Measurements from ENCODE around the gene NSUN2. TPM values are rescaled to one million over a fixed set of nuclear protein-coding genes. Genes with fewer than 3 reads are reported as not detected.

The NSUN2 gene
- total and polyA plus RNA-seq, 2 of the 4 experiments (the other 2 are of a cell fraction) = 51.1 to 61.1 TPM

DNA sequence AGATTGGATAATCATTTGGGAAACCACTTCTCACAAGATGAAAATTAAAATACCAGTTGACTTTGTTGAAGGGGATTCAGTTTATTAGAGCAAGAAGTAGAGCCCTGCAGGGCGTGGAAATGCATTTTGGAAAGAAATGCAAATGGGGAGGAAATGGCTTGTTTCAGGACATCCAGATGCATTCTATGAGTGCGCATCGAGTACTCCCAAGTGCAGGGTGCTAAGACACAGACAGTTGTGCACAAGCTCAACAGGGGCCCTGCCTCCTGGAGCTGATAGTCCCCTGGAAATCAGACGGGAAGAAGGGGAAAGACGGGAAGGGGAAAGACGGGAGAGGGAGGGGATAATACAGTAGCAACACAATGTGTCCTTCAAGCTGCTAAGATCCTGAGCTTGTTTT is 64.0 kb downstream of the NSUN2 start:
- no TSS peak for BruUV-seq (replicated peaks)
- Histone ChIP-seq H2AK5ac (ENCODE audit: low read depth, low read length) (no peak overlapping the region), H3K4me2 (ENCODE audit: low read depth, low read length) (no peak overlapping the region), H4K91ac (ENCODE audit: insufficient read depth, low read depth, low read length) (no peak overlapping the region), H3K79me1 (ENCODE audit: low read depth in 1 of 2, low read length in 2 of 2) (no peaks in the 10 kb centered on the region), H3K14ac (replicated peaks; ENCODE audit: low read depth, low read length) (no peak overlapping the region), H2BK5ac (ENCODE audit: low read depth, low read length, poor library complexity, severe bottlenecking) (no peak overlapping the region), H3K27me3 (ENCODE audit: control insufficient read depth, insufficient read depth, low read length) (no peaks in the 10 kb centered on the region; the same call in 1 of the 2 replicates), H3K9me1 (ENCODE audit: insufficient read depth, low read length) (no peaks in the 10 kb centered on the region), H3K9me3 (ENCODE audit: control insufficient read depth, insufficient read depth, low read length) (no peaks in the 10 kb centered on the region), H2BK20ac (ENCODE audit: low read depth, low read length) (no peak overlapping the region), H4K8ac (ENCODE audit: low read depth in 2 of 2, low read length in 2 of 2) (no peak overlapping the region), H2AFZ (replicated peaks; ENCODE audit: low read length, poor library complexity) (no peak overlapping the region), H2BK120ac (ENCODE audit: low read depth, low read length) (no peak overlapping the region), H2BK15ac (ENCODE audit: low read depth, low read length) (no peak overlapping the region), H3K23ac (ENCODE audit: low read depth, low read length) (no peak overlapping the region), H3K56ac (ENCODE audit: extremely low read depth, insufficient read depth, low read length) (no peak overlapping the region), H3K4ac (ENCODE audit: low read depth, low read length) (no peak overlapping the region), H3K36me3 (ENCODE audit: control insufficient read depth, insufficient read depth, low read length) (no peaks in the 10 kb centered on the region), H3K9ac (ENCODE audit: low read depth, low read length) (no peak overlapping the region), H4K20me1 (ENCODE audit: insufficient read depth, low read length) (no peaks in the 10 kb centered on the region), H2AK9ac (replicated peaks; ENCODE audit: low read depth, low read length, poor library complexity) (no peak overlapping the region), H3K27ac (ENCODE audit: insufficient read depth, low read length) (no peak overlapping the region), H4K5ac (ENCODE audit: low read depth, low read length) (no peak overlapping the region), H3K18ac (ENCODE audit: low read depth, low read length) (no peak overlapping the region), H3K4me1 (ENCODE audit: control insufficient read depth, insufficient read depth, low read length) (no peaks in the 10 kb centered on the region), H3K4me3 (ENCODE audit: insufficient read depth, low read depth, low read length) (no peak overlapping the region)
- in situ Hi-C loops (cut with MboI; ENCODE audit: low sequenced_read_pairs) (no loop called here), intact Hi-C loops (cut with micrococcal nuclease) (no loop called here), dilution Hi-C loops (cut with HindIII; ENCODE audit: low sequenced_read_pairs, unreplicated experiment) (no loop called here)
- POLR2A ChIA-PET (ENCODE audit: unreplicated experiment) = no interaction called here
- ATAC-seq (ENCODE audit: low read depth) = no peak
- WGBS, 2 experiments (ENCODE audit: extremely low coverage in 2 of 2, insufficient read length in 1 of 2) = 50% methylated on average over 1 of the region's 6 CpGs; no CpG with 5 or more reads in 1 of the 2 experiments
- no peak for DNase-seq
- TF ChIP-seq BHLHE40 (IDR thresholded peaks at IDR 0.05; ENCODE audit: low read depth, low read length) = no peak
- no peak for TF ChIP-seq POLR2A (IDR thresholded peaks at IDR 0.05; ENCODE audit: low read depth, low read length)
- no peak for TF ChIP-seq MXI1 (IDR thresholded peaks at IDR 0.05; ENCODE audit: borderline replicate concordance, low read depth, low read length)
- no peak for TF ChIP-seq CEBPB (IDR thresholded peaks at IDR 0.05; ENCODE audit: low read depth, low read length)
- TF ChIP-seq RAD21 (IDR thresholded peaks at IDR 0.05; ENCODE audit: low read length) = no peak
- TF ChIP-seq, protein P1, sequence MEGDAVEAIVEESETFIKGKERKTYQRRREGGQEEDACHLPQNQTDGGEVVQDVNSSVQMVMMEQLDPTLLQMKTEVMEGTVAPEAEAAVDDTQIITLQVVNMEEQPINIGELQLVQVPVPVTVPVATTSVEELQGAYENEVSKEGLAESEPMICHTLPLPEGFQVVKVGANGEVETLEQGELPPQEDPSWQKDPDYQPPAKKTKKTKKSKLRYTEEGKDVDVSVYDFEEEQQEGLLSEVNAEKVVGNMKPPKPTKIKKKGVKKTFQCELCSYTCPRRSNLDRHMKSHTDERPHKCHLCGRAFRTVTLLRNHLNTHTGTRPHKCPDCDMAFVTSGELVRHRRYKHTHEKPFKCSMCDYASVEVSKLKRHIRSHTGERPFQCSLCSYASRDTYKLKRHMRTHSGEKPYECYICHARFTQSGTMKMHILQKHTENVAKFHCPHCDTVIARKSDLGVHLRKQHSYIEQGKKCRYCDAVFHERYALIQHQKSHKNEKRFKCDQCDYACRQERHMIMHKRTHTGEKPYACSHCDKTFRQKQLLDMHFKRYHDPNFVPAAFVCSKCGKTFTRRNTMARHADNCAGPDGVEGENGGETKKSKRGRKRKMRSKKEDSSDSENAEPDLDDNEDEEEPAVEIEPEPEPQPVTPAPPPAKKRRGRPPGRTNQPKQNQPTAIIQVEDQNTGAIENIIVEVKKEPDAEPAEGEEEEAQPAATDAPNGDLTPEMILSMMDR (conservative IDR thresholded peaks at IDR 0.05; ENCODE audit: low read depth, low read length) = no peak
- no peak for TF ChIP-seq MAFK (IDR thresholded peaks at IDR 0.05; ENCODE audit: low read depth, low read length)
- no peak for TF ChIP-seq NFE2L2 (IDR thresholded peaks at IDR 0.05; ENCODE audit: low read depth, low read length)
- TF ChIP-seq SMC3 (IDR thresholded peaks at IDR 0.05; ENCODE audit: low read depth, low read length) = no peak
- no peak for TF ChIP-seq RCOR1 (IDR thresholded peaks at IDR 0.05; ENCODE audit: insufficient replicate concordance, low read length)
- TF ChIP-seq CHD1 (IDR thresholded peaks at IDR 0.05; ENCODE audit: low read depth, low read length) = no peak
- TF ChIP-seq, protein P2, sequence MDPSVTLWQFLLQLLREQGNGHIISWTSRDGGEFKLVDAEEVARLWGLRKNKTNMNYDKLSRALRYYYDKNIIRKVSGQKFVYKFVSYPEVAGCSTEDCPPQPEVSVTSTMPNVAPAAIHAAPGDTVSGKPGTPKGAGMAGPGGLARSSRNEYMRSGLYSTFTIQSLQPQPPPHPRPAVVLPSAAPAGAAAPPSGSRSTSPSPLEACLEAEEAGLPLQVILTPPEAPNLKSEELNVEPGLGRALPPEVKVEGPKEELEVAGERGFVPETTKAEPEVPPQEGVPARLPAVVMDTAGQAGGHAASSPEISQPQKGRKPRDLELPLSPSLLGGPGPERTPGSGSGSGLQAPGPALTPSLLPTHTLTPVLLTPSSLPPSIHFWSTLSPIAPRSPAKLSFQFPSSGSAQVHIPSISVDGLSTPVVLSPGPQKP (IDR thresholded peaks at IDR 0.05; ENCODE audit: borderline replicate concordance, low read depth, low read length) = no peak
- TF ChIP-seq RFX5 (IDR thresholded peaks at IDR 0.05; ENCODE audit: low read depth, low read length) = no peak
- TF ChIP-seq MAZ (IDR thresholded peaks at IDR 0.05; ENCODE audit: borderline replicate concordance, low read depth, low read length) = no peak
- no peak for TF ChIP-seq FOS (IDR thresholded peaks at IDR 0.05; ENCODE audit: low read depth, low read length)
- TF ChIP-seq, protein P3, sequence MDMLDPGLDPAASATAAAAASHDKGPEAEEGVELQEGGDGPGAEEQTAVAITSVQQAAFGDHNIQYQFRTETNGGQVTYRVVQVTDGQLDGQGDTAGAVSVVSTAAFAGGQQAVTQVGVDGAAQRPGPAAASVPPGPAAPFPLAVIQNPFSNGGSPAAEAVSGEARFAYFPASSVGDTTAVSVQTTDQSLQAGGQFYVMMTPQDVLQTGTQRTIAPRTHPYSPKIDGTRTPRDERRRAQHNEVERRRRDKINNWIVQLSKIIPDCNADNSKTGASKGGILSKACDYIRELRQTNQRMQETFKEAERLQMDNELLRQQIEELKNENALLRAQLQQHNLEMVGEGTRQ (IDR thresholded peaks at IDR 0.05; ENCODE audit: low read depth, low read length) = no peak
- CTCF ChIA-PET = no interaction called here
